Cortex of kidney (tissue), 1 donor: Measurements from ENCODE around the gene HSD17B13.
"Not testable (repeated sequence)": the region's sequence is repeated elsewhere in the genome, so short reads cannot be mapped to it uniquely, and the experiment has no call there.

ENCODE experiments used
- DNase-seq: peaks from one replicate; lab custom pipeline; 2025; lab: John Stamatoyannopoulos, UW

HSD17B13 gene

DNA sequence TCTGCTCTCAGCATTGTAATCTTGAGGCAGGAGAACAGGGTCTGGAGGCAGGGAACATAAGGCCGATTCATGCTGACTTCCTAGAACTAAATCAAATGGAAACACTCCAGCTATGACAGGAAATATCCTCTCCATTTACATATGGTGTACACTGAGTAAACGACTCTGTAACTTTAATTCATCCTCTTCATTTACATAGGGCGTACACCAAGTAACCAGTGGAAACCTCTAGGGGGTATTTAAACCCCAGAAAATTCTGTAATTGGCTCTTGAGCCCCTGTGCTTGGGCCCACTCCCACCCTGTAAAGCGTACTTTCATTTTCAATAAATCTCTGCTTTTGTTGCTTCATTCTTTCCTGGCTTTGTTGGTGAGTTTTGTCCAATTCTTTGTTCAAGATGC lies 7.7 kb downstream of the HSD17B13 start:
- DNase-seq: not testable (repeated sequence)

DNA sequence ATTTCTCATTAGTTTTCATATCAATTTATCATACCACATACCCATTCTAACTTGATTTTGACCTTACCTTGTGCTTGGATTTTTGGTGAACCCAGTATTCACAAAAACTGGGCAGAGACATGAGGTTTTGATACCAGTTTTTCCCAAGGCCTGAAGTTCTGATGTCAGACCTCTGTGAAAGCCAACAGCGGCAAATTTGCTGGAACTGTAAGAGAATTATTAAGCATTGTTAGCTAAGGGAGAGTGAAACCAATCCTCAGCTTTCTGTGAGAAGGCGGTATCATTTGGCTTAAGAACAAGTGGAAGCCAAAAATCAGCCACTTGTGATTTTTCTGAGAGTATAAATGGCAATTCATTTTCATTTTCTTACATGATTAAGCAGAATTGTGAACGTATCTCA lies 8.9 kb downstream of the HSD17B13 start:
- no peak for DNase-seq

DNA sequence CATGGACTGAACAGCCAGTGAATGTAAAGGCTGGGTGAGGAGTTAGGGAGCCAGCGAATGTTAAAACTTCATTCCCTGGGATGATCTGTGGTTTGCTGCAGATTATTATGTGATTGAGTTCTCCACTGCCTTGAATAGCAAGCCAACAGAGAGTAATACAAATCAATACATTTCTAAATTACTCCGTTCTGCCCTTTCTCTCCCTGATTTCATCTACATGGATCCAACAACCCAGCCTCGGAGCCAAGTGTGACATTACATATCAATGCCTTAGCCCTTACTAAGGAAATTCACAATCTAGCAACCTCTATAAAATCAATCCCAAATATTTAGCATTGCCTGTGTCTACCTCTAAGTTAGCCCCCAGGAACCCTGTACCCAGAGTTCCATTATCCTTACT lies 11.0 kb downstream of the HSD17B13 start:
- DNase-seq: no peak

DNA sequence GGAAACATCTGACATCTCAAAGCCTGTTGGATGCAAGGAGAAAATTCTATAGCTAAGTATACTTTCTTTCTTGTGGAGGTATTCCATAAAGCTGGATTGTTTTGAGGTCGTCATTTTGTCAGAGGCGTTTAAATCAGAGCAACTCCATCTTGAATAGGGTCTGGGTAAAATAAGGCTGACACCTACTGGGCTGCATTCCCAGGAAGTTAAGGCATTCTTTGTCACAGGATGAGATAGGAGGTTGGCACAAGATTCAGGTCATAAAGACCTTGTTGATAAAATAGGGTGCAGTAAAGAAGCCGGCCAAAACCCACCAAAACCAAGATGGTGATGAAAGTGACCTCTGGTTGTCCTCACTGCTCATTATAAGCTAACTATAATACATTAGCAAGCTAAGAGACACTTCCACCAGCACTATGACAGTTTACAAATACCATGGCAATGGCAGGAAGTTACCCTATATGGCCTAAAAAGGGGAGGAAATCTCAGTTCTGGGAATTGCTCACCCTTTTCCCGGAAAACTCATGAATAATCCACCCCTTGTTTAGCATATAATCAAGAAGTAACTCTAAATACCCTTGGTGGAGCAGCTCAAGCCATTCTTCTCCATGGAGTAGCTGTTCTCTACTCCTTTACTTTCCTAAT lies 11.9 kb downstream of the HSD17B13 start:
- no peak for DNase-seq

DNA sequence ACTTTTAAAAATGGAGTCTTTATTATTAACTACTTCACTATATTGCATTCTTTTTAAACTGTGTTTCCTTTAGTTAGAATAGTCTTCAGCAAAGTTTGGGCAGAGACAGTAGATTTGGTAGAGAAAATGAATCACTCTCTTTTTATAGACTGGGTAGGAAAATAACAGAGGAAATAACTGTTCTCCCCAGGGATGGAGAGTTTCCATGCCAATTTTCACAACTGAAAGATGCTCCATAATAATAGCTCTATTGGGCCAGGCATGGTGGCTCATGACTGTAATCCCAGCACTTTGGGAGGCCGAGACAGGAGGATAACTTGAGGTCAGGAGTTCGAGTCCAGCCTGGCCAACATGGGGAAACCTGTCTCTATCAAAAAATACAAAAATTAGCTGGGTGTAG lies 13.1 kb downstream of the HSD17B13 start:
- DNase-seq: no peak

DNA sequence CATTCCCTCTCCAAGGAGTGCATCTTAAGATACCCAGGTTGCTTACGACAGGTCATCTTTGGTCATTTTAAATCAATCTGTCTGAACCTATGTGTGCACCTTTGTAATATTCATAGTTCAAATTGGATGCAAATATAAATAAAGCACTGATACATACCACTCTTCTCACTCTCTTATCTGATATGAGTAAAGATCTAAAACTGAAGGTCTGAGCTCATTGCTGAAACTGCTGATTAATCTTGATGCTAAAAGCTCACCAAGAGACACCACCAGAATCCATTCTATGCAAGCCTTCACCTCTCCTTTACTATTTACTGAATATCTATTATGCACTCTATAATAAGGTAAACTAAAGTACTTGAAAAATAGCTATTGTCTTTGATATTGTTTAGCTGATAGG lies 16.6 kb downstream of the HSD17B13 start:
- DNase-seq: no peak

DNA sequence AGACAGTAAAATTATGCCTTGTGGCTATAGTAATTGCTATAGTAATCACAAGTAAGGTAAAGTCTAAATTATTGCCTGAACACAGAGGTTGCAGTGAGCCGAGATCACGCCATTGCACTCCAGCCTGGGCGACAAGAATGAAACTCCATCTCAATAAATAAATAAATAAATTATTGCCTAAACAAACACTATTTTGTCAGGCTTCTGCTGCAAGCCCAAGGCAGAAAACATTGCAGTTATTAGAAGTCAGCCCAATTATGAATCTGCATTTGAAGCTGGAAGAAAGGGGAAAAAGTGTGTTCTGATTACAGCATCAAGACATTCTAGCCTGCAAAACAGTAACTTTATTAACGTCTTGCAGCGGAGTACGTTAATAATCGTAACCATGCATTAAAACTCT lies 17.1 kb downstream of the HSD17B13 start:
- no peak for DNase-seq

DNA sequence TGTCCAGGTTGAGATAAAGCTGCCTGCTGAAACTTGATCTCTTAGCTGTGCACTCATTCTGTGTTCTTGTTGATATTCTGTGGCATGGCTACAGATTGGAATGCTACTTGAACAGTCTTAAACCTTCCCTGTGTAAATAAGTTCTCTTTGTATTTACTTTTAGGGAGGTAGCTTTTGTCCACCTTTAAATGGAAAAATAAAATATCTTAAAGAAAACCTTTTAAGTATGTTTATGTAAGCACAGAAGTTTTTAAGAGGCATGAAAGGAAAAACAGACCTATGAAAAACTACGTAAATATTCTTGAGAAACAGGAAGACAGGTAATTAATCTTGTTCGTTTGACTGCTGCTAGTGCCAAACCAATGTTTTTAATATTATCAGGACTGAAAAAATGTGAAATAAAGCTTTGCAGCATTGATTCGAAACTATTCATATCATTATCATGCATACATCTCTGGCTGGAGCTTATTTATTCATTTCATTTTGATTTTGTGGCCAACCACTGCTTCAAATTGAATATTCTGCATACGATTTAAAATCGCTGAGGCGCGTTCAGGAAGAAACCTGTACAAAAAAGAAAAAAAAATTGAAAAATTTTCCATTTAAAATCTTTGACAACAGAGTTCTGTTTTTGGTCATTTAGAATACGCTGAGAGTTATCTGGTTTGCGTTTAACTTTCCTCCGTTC lies 17.8 kb downstream of the HSD17B13 start:
- DNase-seq: no peak

DNA sequence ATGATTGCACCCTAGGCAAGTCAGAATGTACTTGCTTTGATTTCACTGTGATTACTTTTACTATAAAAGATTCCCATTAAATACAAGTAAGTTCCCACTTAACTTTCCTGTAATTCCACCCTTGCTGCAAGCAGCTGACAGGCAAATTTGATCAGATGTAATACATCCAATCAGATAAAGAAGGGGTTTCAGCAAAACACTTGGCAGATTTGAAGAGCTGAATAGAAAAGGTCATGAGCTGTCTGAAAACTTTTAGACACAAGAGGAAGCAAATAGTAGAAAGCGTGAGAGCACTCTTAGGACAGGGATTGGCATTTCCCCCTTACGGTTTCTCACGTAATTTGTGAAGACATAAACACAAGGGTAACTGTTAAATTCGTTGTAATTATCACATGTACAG lies 22.8 kb downstream of the HSD17B13 start:
- no peak for DNase-seq

DNA sequence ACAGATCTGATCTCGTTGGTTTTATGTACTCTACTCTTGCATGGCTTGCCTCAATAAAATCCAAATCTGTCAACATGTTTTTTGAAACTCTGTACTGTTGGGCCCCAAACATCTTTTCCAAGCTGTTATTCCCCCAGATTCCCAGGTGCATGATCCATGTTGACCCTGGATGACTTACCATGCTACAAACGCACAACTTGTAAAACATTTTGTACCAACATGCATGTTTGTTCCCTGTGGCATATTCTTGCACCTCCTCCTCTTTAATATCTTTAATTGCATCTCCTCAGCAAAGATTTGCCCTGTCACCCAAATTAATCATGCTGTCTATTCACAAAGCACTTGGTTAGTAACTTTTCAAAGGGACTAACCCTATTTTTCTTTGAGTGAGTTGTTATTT lies 24.3 kb downstream of the HSD17B13 start:
- DNase-seq: no peak

DNA sequence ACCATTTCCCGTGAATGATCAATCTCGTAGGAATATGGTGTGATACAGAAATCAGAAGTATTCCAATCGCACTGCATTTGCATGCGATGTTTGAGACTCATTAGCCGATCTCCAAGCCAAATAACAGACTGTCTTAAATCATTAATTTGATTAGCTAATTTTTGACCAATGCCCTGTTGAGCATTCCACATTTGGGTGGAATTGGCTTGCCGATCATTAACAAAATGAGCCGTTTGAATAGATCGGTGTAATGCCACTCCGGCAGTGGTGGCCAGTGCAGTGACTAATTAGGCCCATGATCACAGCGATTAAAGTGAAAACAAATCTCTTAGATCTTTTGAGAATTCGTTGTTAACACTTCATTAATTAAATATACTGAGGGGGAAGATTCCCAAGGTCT lies 27.8 kb downstream of the HSD17B13 start:
- DNase-seq: not testable (repeated sequence)

DNA sequence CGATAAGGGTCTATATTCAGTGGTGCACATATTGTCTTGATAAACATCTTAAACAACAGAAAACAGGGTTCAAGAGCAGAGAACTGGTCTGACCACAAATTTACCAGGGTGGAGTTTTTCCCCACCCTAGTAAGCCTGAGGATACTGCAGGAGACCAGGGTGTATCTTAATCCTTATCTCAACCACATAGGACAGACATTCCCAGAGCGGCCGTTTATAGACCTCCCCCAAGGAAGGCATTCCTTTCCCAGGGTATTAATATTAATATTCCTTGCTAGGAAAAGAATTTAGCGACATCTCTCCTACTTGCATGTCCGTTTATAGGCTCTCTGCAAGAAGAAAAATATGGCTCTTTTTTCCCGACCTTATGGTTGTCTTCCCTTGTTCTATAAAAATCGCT lies 28.8 kb downstream of the HSD17B13 start:
- DNase-seq: not testable (repeated sequence)

DNA sequence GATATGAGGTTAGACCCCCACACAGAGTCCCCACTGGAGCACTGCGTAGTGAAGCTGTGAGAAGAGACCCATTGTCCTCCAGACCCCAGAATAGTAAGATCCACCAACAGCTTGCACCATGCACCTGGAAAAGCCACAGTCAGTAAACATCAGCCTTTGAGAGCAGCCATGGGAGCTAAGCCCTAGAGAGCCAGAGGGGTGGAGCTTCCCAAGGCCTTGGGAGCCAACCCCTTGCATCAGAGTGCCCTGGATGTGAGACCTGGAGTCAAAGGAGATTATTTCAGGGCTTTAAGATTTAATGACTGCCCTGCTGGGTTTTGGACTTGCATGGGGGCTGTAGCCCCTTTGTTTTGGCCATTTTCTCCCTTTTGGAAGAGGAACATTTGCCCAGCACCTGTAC lies 35.7 kb downstream of the HSD17B13 start:
- DNase-seq: no peak

DNA sequence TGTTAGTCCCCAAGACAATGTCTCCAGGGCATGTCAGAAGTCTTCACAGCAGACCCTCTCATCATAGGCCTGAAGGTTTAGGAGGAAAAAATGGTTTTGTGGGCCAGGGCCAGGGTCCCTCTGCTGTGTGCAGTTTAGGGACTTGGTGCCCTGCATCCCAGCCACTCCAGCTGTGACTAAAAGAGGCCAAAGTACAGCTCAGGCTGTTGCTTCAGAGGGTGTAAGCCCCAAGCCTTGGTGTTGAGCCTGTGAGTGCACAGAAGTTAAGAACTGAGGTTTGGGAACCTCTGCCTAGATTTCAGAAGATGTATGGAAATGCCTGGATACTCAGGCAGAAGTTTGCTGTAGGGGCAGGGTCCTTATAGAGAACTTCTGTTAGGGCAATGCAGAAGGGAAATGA lies 38.4 kb downstream of the HSD17B13 start:
- DNase-seq: not testable (repeated sequence)

DNA sequence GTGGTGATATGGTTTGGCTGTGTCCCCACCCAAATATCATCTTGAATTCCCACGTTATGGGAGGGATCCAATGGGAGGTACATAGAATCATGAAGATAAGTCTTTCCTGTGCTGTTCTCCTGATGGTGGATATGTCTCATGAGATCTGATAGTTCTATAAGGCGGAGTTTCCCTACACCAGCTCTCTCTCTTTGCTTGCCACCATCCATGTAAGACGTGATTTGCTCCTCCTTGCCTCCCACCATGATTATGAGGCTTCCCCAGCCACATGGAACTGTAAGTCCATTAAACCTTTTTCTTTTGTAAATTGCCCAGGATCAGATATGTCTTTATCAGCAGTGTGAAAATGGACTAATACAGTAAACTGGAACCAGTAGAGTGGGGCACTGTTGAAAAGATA lies 39.5 kb downstream of the HSD17B13 start:
- DNase-seq: no peak

DNA sequence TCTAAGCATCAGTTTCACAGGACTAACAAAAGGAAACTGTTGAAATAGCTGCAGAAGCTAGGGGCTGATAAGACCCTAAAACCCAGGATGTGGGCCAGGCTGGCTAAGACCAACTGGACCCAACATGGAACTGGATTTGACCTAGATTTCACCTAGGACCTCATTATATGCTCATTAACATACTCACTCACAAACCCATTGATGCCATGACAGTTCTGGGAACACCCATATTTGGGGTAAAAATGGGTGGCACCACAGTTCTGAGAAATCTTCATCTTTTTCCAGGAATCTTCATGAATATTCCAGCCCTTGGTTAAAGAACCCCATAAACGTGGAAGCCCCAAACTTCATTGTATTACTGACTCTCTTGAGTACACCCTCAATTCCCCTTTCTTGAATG lies 41.1 kb downstream of the HSD17B13 start:
- DNase-seq: no peak

DNA sequence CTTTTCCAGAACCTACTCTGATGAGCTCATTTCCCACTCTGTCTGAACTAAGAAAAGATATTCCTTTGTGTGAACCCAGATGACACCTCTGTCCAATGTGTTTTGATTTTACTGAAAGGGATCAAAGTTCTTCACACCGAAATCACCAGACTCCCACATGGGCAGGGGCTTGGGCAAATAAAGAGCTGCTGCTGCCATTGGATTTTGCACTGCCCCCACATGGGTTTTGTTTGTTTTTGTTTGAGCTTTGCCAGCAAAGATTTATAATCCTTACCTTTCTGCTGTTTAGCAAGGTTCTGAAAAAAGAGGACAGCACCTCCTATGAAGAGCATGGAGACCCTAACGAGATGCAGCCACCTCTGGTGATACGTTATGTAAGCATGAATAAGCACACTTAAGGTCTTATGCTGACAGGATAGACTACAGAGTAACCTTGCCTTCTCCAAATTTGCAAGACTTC lies 44.3 kb downstream of the HSD17B13 start:
- no peak for DNase-seq

DNA sequence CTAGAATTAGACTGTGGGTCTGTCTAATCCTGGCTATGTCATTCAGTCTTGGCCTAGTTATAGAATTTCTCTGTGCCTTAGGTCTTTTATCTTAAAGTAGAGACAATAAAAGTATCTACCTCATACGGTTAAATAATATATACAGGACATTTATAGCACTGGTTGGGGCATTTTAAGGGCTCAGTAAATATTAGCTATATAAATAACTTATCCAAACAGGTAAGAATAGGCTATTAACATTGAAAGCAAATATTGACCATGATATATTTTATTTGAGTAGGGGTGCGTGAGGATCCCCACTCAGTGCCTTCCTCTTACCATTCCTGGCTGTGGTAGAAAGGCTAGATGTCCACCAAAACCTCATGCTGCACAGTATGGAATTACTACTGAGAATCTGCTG lies 47.4 kb downstream of the HSD17B13 start:
- no peak for DNase-seq

DNA sequence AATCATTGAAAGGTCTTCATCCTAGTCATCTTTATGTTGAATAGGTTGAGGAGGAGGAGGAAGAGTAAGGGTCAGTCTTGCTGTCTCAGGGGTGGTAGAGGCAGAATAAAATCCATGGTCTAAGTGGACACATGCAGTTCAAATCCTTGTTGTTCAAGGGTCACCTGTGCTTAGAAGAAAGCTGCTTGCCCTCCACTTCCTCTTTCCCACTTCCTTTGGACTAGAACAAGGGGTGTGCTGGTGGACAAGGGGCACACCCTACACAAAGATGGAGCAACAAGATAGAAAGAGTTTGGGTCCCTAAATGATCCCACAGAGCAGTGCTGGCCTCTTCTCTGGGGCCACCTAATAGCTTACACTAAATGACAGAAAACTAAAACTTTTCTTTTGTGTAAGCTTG lies 47.9 kb downstream of the HSD17B13 start:
- DNase-seq: no peak

DNA sequence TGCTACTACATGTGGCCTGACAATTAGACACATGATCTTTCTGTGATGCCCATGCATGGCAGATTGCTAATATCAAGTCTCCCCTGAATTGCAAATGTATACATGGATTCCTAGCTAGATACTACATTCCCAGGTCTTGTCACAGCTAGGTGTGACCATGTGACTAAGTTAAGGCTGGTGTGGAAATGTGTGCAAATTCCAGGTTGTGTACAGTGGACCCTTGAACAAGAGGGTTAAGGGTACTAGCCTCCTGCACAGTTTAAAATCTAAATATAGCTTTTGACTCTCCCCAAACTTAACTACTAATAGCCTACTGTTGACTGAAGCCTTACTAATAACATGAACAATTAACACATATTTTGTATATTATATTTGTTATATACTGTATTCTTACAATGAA lies 48.4 kb downstream of the HSD17B13 start:
- DNase-seq: no peak

DNA sequence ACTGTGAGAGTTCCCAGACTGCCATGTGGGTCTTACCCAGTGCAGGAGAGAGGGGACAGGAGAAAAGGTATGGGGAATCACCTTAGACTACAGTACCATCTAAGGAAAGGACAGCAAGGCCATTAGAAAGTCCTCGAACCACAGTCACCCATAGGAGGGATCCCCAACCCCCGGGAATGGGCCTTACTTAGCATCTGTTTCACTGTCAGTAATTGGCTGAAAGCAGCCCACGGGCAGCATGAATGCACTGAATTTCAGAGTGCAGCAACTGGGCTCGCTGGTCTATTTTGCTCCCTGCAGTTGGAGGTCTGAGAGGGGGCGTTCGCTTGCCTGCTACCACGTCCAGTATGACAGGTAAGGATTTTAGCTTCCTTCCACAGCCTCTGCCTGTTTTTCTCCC lies 51.9 kb downstream of the HSD17B13 start:
- no peak for DNase-seq

DNA sequence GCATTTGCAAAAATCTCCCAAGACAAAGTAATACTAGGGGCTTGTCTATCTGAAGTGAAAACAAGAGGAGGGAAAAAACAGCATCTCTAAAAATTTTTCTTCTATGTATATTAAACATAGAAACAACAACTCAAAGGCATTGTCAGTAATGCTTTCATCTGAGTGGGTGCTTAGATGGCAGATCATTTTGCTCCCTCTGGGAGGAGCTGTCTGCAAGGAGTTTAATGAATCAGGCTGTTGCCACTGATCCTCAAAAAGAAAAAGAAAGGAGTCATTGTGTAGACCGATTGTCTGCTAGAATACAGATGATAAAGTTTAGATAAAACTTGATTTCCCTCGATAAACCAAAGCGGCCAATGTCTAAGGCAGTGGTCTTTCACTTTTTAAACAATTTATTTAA lies 52.5 kb downstream of the HSD17B13 start:
- DNase-seq: no peak

DNA sequence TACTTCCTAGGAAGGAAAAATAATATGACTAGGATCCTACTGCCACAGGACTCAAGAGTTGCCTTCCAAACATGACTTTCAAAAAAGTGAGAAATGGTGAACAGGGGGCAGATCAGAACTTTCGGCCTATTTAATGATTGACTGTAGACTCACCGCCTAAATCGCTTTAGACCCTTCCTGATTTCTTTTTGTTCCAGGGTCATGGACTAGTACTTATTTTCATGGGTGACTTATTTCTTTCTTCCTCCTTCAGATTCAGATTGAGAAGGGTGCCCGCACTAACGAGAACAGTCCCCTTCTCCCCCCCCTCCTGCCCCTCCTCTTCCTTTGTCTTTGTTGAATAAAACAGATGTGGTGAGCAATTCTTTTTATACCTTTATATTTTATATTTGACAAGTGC lies 54.3 kb downstream of the HSD17B13 start:
- no peak for DNase-seq

DNA sequence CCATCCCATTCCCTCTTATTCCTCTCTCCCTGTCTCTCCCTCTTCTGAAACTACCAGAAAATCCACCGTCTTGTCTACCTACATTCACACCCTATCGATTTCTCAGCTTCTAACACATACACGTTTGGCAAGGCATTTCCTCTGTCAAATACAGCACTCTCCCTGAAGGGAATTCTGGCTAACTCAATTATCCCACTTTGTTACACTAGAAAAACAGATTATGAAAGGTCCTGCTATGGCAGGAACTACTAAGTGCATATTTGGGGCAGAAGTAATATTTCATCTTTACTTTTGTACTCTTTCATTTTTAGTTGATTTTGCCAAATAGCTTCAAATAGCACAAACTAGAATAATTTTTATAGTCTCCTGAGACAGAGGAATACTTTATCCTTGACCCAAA lies 55.7 kb downstream of the HSD17B13 start:
- no peak for DNase-seq
